Left lung (tissue), 10 donors: ENCODE measurements around the gene FLVCR1. TPM values are rescaled to one million over a fixed set of nuclear protein-coding genes. Genes with fewer than 3 reads are reported as not detected.

Experiments
- ATAC-seq: fragments of 200-7000 bp; cut with Tn5 transposase; one replicate; pipeline ENCODE4 v1.9.1; 2020; ENCODE audit warnings: moderate library complexity
- DNase-seq, 4 donors: peaks; one replicate each; pipeline ENCODE4 v3.0.0-alpha.2; 2013 to 2020
- H3K27ac ChIP-seq, 2 donors: fragments of 200-600 bp; sonication (generic) in 1 of 2; one replicate each; pipeline versions ENCODE4 v1.5.0 to v1.8.0; 2020 to 2021
- H3K27me3 ChIP-seq, 2 donors: fragments of 200-600 bp; sonication (generic) in 1 of 2; one replicate each; pipeline versions ENCODE4 v1.5.0 to v1.8.0; 2020 to 2021
- H3K36me3 ChIP-seq, 2 donors: fragments of 200-600 bp; sonication (generic) in 1 of 2; one replicate each; pipeline versions ENCODE4 v1.5.0 to v1.8.0; 2020 to 2021
- H3K4me1 ChIP-seq, 2 donors: fragments of 200-600 bp; one replicate each; pipeline ENCODE4 v1.8.0; 2021
- H3K4me3 ChIP-seq, 2 donors: fragments of 200-600 bp; sonication (generic) in 1 of 2; one replicate each; pipeline versions ENCODE4 v1.5.0 to v1.8.0; 2020 to 2021; ENCODE audit warnings: mild to moderate bottlenecking in 1 of 2
- H3K9me3 ChIP-seq, 2 donors: fragments of 200-600 bp; sonication (generic) in 1 of 2; one replicate each; pipeline versions ENCODE4 v1.5.0 to v1.8.0; 2020 to 2021
- intact Hi-C, 2 donors: fragments of 100-400 bp; cut with DNase I; formaldehyde crosslinking; loops; one replicate each; pipeline versions ENCODE4 v1.11.2 to v1.14.2; 2022
- polyA plus RNA-seq, 6 donors: library from polyadenylated mRNA; unstranded; fragments of 120-200 nt; gene quantifications; one replicate each; pipeline ENCODE4 v1.2.1, GENCODE V29; 2013; ENCODE audit not compliant: insufficient read length in 6 of 6
- total RNA-seq, 2 donors: library from RNA; stranded (reverse); fragmentation: NEBNext Ultra II Directional; extraction: Animal tissue kit (Norgen Biotek cat#: 25700); gene quantifications; one replicate each; pipeline ENCODE4 v1.2.1, GENCODE V29; 2021
- TF ChIP-seq, protein P1 (sequence below), 2 donors: fragments of 200-600 bp; sonication (generic) in 1 of 2; IDR thresholded peaks; one replicate each; pipeline versions ENCODE4 v1.5.0 to v1.8.0; 2021; ENCODE audit warnings: antibody characterized with exemption in 2 of 2
- donor health status: DM: no; HTN: yes; CAD: no.
- donor health status: DM: no; HTN: no; CAD: no.

FLVCR1 gene
- total and polyA plus RNA-seq, 8 donors: 6.1 to 29.4 (median 22.7) TPM

GRCh38 chr1:212930986-212931678 is 73.1 kb downstream of the FLVCR1 start:
- H3K4me3 ChIP-seq: no peak overlapping the region
- H3K36me3 ChIP-seq: no peaks in the 10 kb centered on the region
- H3K27ac ChIP-seq: no peak overlapping the region
- intact Hi-C loops: no loop called here
- no peak for ATAC-seq
- no peaks in the 10 kb centered on the region for H3K9me3 ChIP-seq
- no peaks in the 10 kb centered on the region for H3K27me3 ChIP-seq
- DNase-seq: no peak
- TF ChIP-seq, protein P1, sequence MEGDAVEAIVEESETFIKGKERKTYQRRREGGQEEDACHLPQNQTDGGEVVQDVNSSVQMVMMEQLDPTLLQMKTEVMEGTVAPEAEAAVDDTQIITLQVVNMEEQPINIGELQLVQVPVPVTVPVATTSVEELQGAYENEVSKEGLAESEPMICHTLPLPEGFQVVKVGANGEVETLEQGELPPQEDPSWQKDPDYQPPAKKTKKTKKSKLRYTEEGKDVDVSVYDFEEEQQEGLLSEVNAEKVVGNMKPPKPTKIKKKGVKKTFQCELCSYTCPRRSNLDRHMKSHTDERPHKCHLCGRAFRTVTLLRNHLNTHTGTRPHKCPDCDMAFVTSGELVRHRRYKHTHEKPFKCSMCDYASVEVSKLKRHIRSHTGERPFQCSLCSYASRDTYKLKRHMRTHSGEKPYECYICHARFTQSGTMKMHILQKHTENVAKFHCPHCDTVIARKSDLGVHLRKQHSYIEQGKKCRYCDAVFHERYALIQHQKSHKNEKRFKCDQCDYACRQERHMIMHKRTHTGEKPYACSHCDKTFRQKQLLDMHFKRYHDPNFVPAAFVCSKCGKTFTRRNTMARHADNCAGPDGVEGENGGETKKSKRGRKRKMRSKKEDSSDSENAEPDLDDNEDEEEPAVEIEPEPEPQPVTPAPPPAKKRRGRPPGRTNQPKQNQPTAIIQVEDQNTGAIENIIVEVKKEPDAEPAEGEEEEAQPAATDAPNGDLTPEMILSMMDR (IDR thresholded peaks at IDR 0.05): no peak
- H3K4me1 ChIP-seq: no peaks in the 10 kb centered on the region

DNA sequence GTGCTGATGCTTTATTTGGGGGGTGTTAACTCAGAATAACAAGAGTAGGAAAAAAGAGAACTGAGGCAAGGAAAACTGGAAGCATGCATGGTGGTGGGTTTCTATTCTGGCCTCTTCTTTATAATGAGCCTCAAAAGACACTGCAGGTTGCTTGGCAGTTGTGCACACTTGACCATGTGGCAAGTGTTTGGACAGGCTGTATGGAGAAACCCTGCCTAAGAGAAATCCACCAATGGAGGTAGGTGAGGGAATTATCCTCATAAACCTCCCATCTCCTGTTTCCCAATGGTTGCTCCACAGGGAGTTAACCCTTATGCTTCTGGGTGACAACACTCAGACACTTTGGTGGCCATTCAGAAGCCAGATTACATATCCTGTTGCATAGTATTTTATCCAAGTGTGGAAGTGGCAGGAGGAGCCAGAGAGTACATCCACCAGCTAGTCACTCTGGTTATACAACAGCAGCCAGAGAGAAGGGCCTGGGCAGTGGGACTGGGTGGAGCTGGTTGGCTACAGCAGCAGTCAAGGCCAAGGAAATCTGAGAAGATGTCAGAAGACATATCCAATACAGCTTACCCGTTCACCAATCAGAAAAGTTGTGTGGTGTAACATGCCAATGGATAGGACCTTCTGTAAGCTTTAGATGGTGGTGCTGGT is 75.9 kb downstream of the FLVCR1 start:
- intact Hi-C loops: no loop called here
- Histone ChIP-seq H3K27ac (no peak overlapping the region), H3K27me3 (no peaks in the 10 kb centered on the region), H3K4me3 (no peak overlapping the region), H3K36me3 (no peaks in the 10 kb centered on the region), H3K9me3 (no peaks in the 10 kb centered on the region), H3K4me1 (no peaks in the 10 kb centered on the region)
- DNase-seq (no peak), ATAC-seq (no peak)
- TF ChIP-seq, protein P1 (IDR thresholded peaks at IDR 0.05): no peak

- intact Hi-C loops: no loop called here
- H3K4me3 ChIP-seq: no peak overlapping the region
- H3K4me1 ChIP-seq: no peaks in the 10 kb centered on the region
- H3K9me3 ChIP-seq: peaks cover 0 to 10% of the 10 kb centered on the region in 2 donors
- TF ChIP-seq, protein P1 (IDR thresholded peaks at IDR 0.05): no peak
- DNase-seq (no peak), ATAC-seq (no peak)
- H3K27me3 ChIP-seq: no peaks in the 10 kb centered on the region
- H3K36me3 ChIP-seq: no peaks in the 10 kb centered on the region
- no peak overlapping the region for H3K27ac ChIP-seq
Observed at GRCh38 chr1:212935387-212935981, 77.4 kb downstream of the FLVCR1 start.

GRCh38 chr1:212937034-212937433 is 79.0 kb downstream of the FLVCR1 start:
- H3K27me3 ChIP-seq: no peaks in the 10 kb centered on the region
- no peaks in the 10 kb centered on the region for H3K36me3 ChIP-seq
- no peaks in the 10 kb centered on the region for H3K4me1 ChIP-seq
- H3K27ac ChIP-seq: no peak overlapping the region
- TF ChIP-seq, protein P1 (IDR thresholded peaks at IDR 0.05): no peak
- H3K9me3 ChIP-seq: peaks cover 0 to 14% of the 10 kb centered on the region in 2 donors
- ATAC-seq: no peak
- no peak overlapping the region for H3K4me3 ChIP-seq
- DNase-seq: no peak
- intact Hi-C loops: no loop called here

GRCh38 chr1:212938846-212939245 is 80.8 kb downstream of the FLVCR1 start:
- Histone ChIP-seq H3K27ac (no peak overlapping the region), H3K9me3 (peaks cover 0 to 14% of the 10 kb centered on the region in 2 donors), H3K4me1 (no peaks in the 10 kb centered on the region), H3K4me3 (no peak overlapping the region), H3K27me3 (no peaks in the 10 kb centered on the region), H3K36me3 (no peaks in the 10 kb centered on the region)
- DNase-seq (no peak), ATAC-seq (no peak)
- TF ChIP-seq, protein P1 (IDR thresholded peaks at IDR 0.05): no peak
- intact Hi-C loops: no loop called here
